Stimulated activated naive CD8-positive, alpha-beta T cell treated with anti-CD3 and anti-CD28 coated beads, Interleukin-15, Interleukin-2, amounts not matched to agents 100 U/mL and 50 U/mL, for 24 hours (primary cell): ENCODE results near the gene TLX2.

Source experiments
- ATAC-seq: fragments of 150-1000 bp; cut with Tn5 transposase; one replicate; pipeline ENCODE4 v1.10.0; 2021
- DNase-seq: peaks from one replicate; pipeline ENCODE4 v3.0.0; 2021

The TLX2 gene

GRCh38 chr2:74532222-74532621 lies 18.0 kb downstream of the TLX2 start:
- ATAC-seq (no peak), DNase-seq (no peak)

- DNase-seq: no peak
- ATAC-seq: no peak
Measured at GRCh38 chr2:74533464-74533863, 19.2 kb downstream of the TLX2 start.

- no peak for ATAC-seq
- no peak for DNase-seq
Measured at GRCh38 chr2:74534411-74534810, 20.2 kb downstream of the TLX2 start.

GRCh38 chr2:74535440-74535965 lies 21.3 kb downstream of the TLX2 start:
- no peak for ATAC-seq
- no peak for DNase-seq

GRCh38 chr2:74536166-74536950 lies 22.1 kb downstream of the TLX2 start:
- no peak for DNase-seq
- peak; percentile 68 for ATAC-seq

GRCh38 chr2:74537140-74537539 lies 22.9 kb downstream of the TLX2 start:
- DNase-seq: no peak
- ATAC-seq: no peak

- ATAC-seq: no peak
- no peak for DNase-seq
Measured at GRCh38 chr2:74538881-74539339, 24.7 kb downstream of the TLX2 start.

DNA sequence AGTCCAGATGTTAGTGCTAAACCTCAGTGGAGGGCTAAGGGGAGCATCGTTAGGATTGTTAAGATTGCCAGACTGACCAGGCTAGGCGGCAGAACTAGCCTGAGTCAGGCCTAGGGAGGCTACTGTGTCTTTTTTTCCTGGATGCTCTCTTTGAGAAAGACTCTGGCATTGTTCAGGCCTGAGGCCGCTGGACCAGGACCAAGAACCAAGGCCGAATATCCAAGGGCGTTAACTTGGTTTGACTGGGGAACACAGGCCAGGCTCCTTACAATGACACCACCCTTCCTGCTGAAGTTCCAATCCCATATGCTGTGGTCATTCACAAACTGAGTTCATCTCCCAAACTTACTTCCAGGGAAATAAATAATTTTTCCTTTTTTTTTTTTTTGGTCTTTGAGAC lies 26.0 kb downstream of the TLX2 start:
- no peak for ATAC-seq
- DNase-seq: no peak

- ATAC-seq (no peak), DNase-seq (no peak)
Measured at GRCh38 chr2:74542978-74543377, 28.7 kb downstream of the TLX2 start.

- no peak for DNase-seq
- no peak for ATAC-seq
Measured at GRCh38 chr2:74544634-74545033, 30.4 kb downstream of the TLX2 start.

- DNase-seq (no peak), ATAC-seq (no peak)
Measured at GRCh38 chr2:74546004-74546403, 31.8 kb downstream of the TLX2 start.

DNA sequence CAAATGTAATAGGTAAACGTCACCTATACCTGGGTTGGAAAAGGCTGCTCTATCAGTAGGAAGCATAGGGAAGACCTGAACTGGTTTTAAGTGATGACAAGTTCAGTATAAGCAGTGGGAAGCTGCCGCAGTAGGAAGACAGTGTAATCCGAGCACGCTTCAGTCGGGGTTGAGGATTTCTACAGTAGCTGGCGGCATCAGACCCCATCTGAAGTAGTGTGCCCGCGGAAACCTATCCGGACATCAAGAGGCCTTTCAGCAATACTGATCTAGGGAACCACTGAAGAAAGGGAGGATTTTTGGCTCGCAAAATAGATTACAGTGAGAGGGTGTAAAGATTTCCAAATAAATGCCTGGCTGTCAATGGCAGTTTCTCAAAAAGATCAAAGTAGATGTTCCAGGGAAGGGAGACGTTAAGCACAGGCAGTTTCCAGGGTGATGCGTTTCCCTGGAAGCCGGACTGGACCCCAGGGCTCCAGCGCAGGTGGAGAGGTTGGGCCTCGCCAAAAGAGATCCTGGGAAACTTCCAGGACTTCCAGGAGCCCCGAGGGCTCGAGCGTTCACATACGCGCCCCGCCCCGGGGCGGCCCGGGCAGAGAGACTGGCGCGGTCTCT lies 34.1 kb downstream of the TLX2 start:
- ATAC-seq: no peak
- DNase-seq: no peak

GRCh38 chr2:74548900-74549826 lies 34.9 kb downstream of the TLX2 start:
- ATAC-seq (peak; percentile 64), DNase-seq (peak; percentile 52)

GRCh38 chr2:74550231-74550630 lies 36.0 kb downstream of the TLX2 start:
- DNase-seq: no peak
- no peak for ATAC-seq

- DNase-seq (no peak), ATAC-seq (no peak)
Measured at GRCh38 chr2:74551530-74551929, 37.3 kb downstream of the TLX2 start.

GRCh38 chr2:74551942-74552913 lies 38.0 kb downstream of the TLX2 start:
- no peak for ATAC-seq
- no peak for DNase-seq

DNA sequence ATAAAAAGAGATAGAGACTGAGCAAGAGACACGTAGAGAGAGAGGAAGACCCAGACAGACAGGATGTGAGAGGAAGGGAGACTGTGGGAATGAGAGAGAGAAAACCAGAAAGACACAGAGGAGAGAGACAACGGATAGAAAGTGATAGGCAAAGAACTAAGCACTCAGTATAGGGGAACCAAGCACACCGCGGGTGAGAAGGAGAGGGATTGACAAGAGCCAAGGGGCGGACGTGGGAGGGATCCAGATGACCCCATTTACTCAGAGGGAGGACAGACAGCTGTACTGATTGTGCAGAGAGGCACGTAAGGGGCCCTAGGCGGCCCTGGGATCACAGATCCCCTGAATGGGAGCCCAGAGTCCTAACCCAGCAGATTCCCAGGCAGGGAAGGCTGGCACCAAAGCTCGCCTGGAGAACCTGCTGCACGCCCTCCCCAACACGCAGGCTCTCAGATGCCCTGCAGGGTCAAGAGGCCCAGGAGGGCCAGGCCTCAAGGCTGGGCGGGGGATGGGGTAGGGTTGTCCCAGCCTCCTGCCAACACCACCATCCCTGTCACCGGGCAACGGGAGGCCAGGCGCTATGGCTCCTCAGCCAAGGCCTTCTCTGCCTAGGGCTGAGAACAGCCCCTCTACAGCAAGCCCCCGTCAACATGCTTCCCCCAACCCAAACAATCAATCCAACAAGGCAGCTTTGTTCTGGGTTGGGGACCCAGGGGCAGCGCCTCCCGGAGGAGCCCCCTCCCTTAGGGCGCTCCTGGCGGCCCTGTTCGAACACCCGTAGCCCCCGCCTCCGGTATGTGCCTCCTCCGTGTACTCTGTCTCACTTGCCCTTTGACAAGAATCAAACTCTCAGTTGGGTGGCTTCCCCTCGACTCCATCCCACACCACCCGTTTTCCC lies 38.9 kb downstream of the TLX2 start:
- ATAC-seq: no peak
- DNase-seq: no peak

DNA sequence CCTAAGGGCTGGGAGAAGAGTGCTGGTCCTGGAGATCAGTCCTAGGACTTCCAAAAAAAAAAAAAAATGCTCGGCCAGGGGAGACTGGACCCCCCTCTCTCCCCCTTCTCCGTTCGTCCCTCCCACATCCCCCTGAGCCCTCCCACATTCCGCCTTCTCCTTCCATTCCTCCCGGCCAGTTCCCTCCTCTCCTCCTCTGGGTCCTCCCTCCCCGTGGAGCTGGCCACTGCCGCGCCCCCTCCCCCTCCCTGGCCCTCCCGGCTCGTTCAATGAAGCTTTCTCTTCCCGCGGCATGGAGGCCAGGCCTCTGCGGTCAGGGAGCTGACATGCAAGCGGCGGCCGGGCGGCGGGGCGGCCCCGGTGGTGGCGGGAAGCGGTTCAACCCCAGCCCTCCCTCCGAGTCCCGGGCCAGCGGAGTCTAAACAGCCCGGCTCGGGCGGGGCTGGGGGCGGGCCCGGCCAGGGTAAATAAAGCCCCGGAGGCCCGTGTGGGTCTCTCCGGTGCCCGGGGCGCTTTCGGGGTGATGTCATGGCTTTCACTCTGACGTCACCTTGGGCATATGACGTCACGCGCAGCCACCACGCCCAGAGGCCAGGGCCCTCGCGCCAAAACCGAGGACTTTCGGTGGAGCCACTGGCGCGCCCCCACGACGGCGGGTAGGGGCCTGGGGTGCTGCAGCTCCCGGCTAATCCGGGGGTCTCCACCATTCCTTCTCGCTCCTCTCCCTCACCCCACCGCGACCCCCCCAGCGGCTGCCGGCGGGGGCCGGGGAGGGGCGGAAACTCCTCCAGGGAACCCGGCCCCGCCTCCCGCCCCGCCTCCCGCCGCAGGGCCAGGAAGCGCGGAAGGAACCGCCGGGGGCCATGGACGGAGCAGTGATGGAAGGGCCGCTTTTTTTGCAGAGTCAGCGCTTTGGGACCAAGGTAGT lies 39.9 kb downstream of the TLX2 start, which contains the start of the genes DOK1 and LOXL3:
DOK1 (plus strand) TSS at position 829 of the 928 bp plus-strand sequence; CDS start at position 864, 35 bp downstream.
LOXL3 (minus strand) TSS at position 51 of the 928 bp plus-strand sequence. CDS start 1,308 bp downstream, outside the sequence.
- peak; percentile 92 for DNase-seq
- peak; percentile 81 for ATAC-seq
